Mammary epithelial cell (primary cell): ENCODE results near the gene ABCC6.

Experiments used
- CTCF ChIP-seq, 2 donors: IDR thresholded peaks in 1 of 2; conservative IDR thresholded peaks in 1 of 2; 2 replicates each; pipeline ENCODE4 v1.5.1; 2011 to 2012; ENCODE audit warnings: inconsistent platforms in 2 of 2, low read length in 2 of 2, mild to moderate bottlenecking in 2 of 2, control low read depth in 1 of 2, low read depth in 1 of 2; ENCODE audit not compliant: insufficient read depth in 1 of 2; ENCODE audit errors: extremely low read depth in 1 of 2
- EZH2 ChIP-seq: IDR thresholded peaks from 2 replicates; pipeline ENCODE4 v1.6.1; 2012; ENCODE audit warnings: low read length, inconsistent platforms, borderline replicate concordance

- TF ChIP-seq CTCF (conservative IDR thresholded peaks at IDR 0.05 in 1 of 2, IDR thresholded peaks at IDR 0.05 in 1 of 2; ENCODE audit: extremely low read depth in 1 of 2, insufficient read depth in 1 of 2, low read depth in 1 of 2, low read length in 2 of 2) (no peak), EZH2 (no peak)
Measured at GRCh38 chr16:16102738-16103137, 120.6 kb downstream of the ABCC6 start.
